HCT116 (cell line): ENCODE results near the gene MAST4. TPM values are rescaled to one million over a fixed set of nuclear protein-coding genes. Genes with fewer than 3 reads are reported as not detected.

Experiments
- ATAC-seq: fragments of 200-7000 bp; cut with Tn5 transposase; 2 replicates; pipeline ENCODE4 v1.9.1; 2020; ENCODE audit warnings: mild to moderate bottlenecking, moderate library complexity
- BruUV-seq: library from RNA; stranded (reverse); fragments of 400-500 nt; replicated peaks from 2 replicates; lab custom pipeline; 2021; lab: Mats Ljungman, UMichigan
- CTCF ChIA-PET: fragments of 300-600 bp; sonication (Branson Sonifier 250); formaldehyde crosslinking; loops from one replicate; lab custom pipeline; 2021; ENCODE audit warnings: antibody characterized with exemption; lab: Charles Lee
- POLR2A ChIA-PET: fragments of 300-600, 350-600 bp; sonication (Branson Sonifier 250); formaldehyde crosslinking; loops from one replicate; lab custom pipeline; 2021; ENCODE audit warnings: antibody characterized with exemption; lab: Charles Lee
- RAD21 ChIA-PET, 2 experiments: fragments of 300-600 bp; sonication (Branson Sonifier 250); formaldehyde crosslinking; loops; one replicate each; lab custom pipeline; 2023; ENCODE audit warnings: low total read pairs in 2 of 2; ENCODE audit not compliant: uncharacterized antibody in 2 of 2, unreplicated experiment in 2 of 2, low non-redundant PET in 1 of 2; lab: Charles Lee
- DNase-seq: peaks from one replicate; pipeline ENCODE4 v3.0.0-alpha.2; 2010; ENCODE audit warnings: low read depth, low spot score
- H2AFZ ChIP-seq: fragments of 200-600 bp; shearing (Covaris generic), sonication (generic); 2 replicates; pipeline ENCODE4 v1.6.1; 2017; ENCODE audit warnings: low read depth, mixed run types, mixed read lengths, antibody characterized with exemption, low read length; ENCODE audit not compliant: poor library complexity, severe bottlenecking
- H3K27ac ChIP-seq: 2 replicates; pipeline ENCODE4 v1.5.1; 2012; ENCODE audit warnings: low read depth, low read length
- H3K27me3 ChIP-seq: fragments of 200-600 bp; sonication (generic); 2 replicates; pipeline ENCODE4 v1.6.1; 2016; ENCODE audit warnings: mixed run types, low read length, mixed read lengths; ENCODE audit not compliant: insufficient read depth
- H3K36me3 ChIP-seq, 2 experiments: fragments of 200-500 bp in 1 of 2; fragments of 200-600 bp in 1 of 2; sonication (Bioruptor generic) in 1 of 2; sonication (generic) in 1 of 2; 2 replicates each; pipeline versions ENCODE4 v1.5.1 to v1.6.1; 2014 to 2016; ENCODE audit warnings: low read length in 2 of 2, inconsistent platforms in 1 of 2, mixed read lengths in 1 of 2, mixed run types in 1 of 2; ENCODE audit not compliant: insufficient read depth in 2 of 2, control insufficient read depth in 1 of 2
- H3K4me1 ChIP-seq, 2 experiments: fragments of 200-600 bp in 1 of 2; sonication (generic) in 1 of 2; 2 replicates each; pipeline versions ENCODE4 v1.5.1 to v1.6.1; 2012 to 2017; ENCODE audit warnings: low read length in 2 of 2, inconsistent platforms in 1 of 2, mild to moderate bottlenecking in 1 of 2, mixed read lengths in 1 of 2, mixed run types in 1 of 2, moderate library complexity in 1 of 2; ENCODE audit not compliant: insufficient read depth in 2 of 2, control insufficient read depth in 1 of 2
- H3K4me2 ChIP-seq: fragments of 200-600 bp; sonication (generic); 2 replicates; pipeline ENCODE4 v1.6.1; 2017; ENCODE audit warnings: mixed run types, low read length, mixed read lengths
- H3K4me3 ChIP-seq, 2 experiments: fragments of 200-600 bp in 1 of 2; sonication (generic) in 1 of 2; replicated peaks in 1 of 2; 2 replicates each; pipeline ENCODE4 v1.5.1; 2011 to 2016; ENCODE audit warnings: low read length in 2 of 2, control low read depth in 1 of 2, low read depth in 1 of 2, mild to moderate bottlenecking in 1 of 2, mixed read lengths in 1 of 2, mixed run types in 1 of 2
- H3K79me2 ChIP-seq: fragments of 200-600 bp; sonication (generic); 2 replicates; pipeline ENCODE4 v1.6.1; 2017; ENCODE audit warnings: mild to moderate bottlenecking, mixed run types, low read length, moderate library complexity, mixed read lengths; ENCODE audit not compliant: insufficient read depth
- H3K9ac ChIP-seq: fragments of 200-600 bp; sonication (generic); 2 replicates; pipeline ENCODE4 v1.6.1; 2016; ENCODE audit warnings: low read length, mixed read lengths
- H3K9me2 ChIP-seq: fragments of 200-600 bp; sonication (generic), shearing (Covaris generic); 2 replicates; pipeline ENCODE4 v1.6.1; 2017; ENCODE audit warnings: mixed run types, mild to moderate bottlenecking, moderate library complexity; ENCODE audit not compliant: insufficient read depth
- H3K9me3 ChIP-seq, 2 experiments: fragments of 200-500 bp in 1 of 2; fragments of 200-600 bp in 1 of 2; sonication (Bioruptor generic) in 1 of 2; sonication (generic) in 1 of 2; 2 replicates each; pipeline ENCODE4 v1.6.1; 2014 to 2017; ENCODE audit warnings: low read length in 2 of 2, mixed read lengths in 2 of 2, inconsistent platforms in 1 of 2, low read depth in 1 of 2, mild to moderate bottlenecking in 1 of 2, mixed run types in 1 of 2, moderate library complexity in 1 of 2; ENCODE audit not compliant: control insufficient read depth in 1 of 2, insufficient read depth in 1 of 2
- H4K20me1 ChIP-seq: fragments of 200-600 bp; sonication (generic), shearing (Covaris generic); 2 replicates; pipeline ENCODE4 v1.6.1; 2017; ENCODE audit warnings: mixed run types, mild to moderate bottlenecking, moderate library complexity; ENCODE audit not compliant: insufficient read depth
- CEBPB ChIP-seq: IDR thresholded peaks from 2 replicates; pipeline ENCODE4 v1.6.1; 2012; ENCODE audit warnings: low read depth
- EGR1 ChIP-seq: IDR thresholded peaks from 2 replicates; pipeline ENCODE4 v1.6.1; 2012; ENCODE audit warnings: low read depth
- EZH2phosphoT487 ChIP-seq: fragments of 200-600 bp; IDR thresholded peaks from 2 replicates; pipeline ENCODE4 v1.6.1; 2018; ENCODE audit warnings: antibody characterized with exemption, borderline replicate concordance
- FOSL1 ChIP-seq: IDR thresholded peaks from 2 replicates; pipeline ENCODE4 v1.6.1; 2012; ENCODE audit warnings: low read depth
- JUND ChIP-seq: IDR thresholded peaks from 2 replicates; pipeline ENCODE4 v1.6.1; 2012
- RAD21 ChIP-seq: IDR thresholded peaks from 2 replicates; pipeline ENCODE4 v1.6.1; 2012; ENCODE audit warnings: low read depth, mild to moderate bottlenecking
- REST ChIP-seq: IDR thresholded peaks from 2 replicates; pipeline ENCODE4 v1.6.1; 2012; ENCODE audit warnings: low read depth
- TCF7L2 ChIP-seq: IDR thresholded peaks from 2 replicates; pipeline ENCODE4 v1.7.0; 2011; ENCODE audit warnings: borderline replicate concordance, inconsistent platforms; ENCODE audit not compliant: insufficient read depth, insufficient read length; ENCODE audit errors: extremely low read depth
- YY1 ChIP-seq: IDR thresholded peaks from 2 replicates; pipeline ENCODE4 v1.6.1; 2011; ENCODE audit warnings: low read length, low read depth, moderate library complexity, mild to moderate bottlenecking; ENCODE audit not compliant: insufficient replicate concordance; ENCODE audit errors: extremely low read depth
- ZFX ChIP-seq: fragments of 450-650 bp; IDR thresholded peaks from 2 replicates; pipeline ENCODE4 v1.6.1; 2017
- ZNF274 ChIP-seq: fragments of 200-500 bp; sonication (Bioruptor generic); IDR thresholded peaks from 2 replicates; pipeline ENCODE4 v1.6.1; 2014; ENCODE audit warnings: mild to moderate bottlenecking, low read depth, low read length, inconsistent platforms
- intact Hi-C: fragments of 100-400 bp; cut with micrococcal nuclease; formaldehyde crosslinking; loops from 2 replicates; pipeline ENCODE4 v1.10.0; 2022
- total RNA-seq: library from RNA; stranded (reverse); gene quantifications from one replicate; pipeline ENCODE4 v1.2.1, GENCODE V29; 2021; ENCODE audit not compliant: unreplicated experiment
- TF ChIP-seq, protein P1 (sequence below), 3 experiments: fragments of 200-600 bp in 1 of 3; sonication (generic) in 1 of 3; IDR thresholded peaks in 2 of 3; conservative IDR thresholded peaks in 1 of 3; 2 replicates each; pipeline ENCODE4 v1.5.1; 2012 to 2017; ENCODE audit warnings: low read depth in 2 of 3, low read length in 2 of 3, antibody characterized with exemption in 1 of 3, borderline replicate concordance in 1 of 3, control low read depth in 1 of 3, mild to moderate bottlenecking in 1 of 3, mixed read lengths in 1 of 3, mixed run types in 1 of 3, moderate library complexity in 1 of 3; ENCODE audit not compliant: insufficient read depth in 1 of 3
- TF ChIP-seq, protein P2 (sequence below): IDR thresholded peaks from 2 replicates; pipeline ENCODE4 v1.6.1; 2012

MAST4 gene
- total RNA-seq, 1 experiment from 2014 or later: 1.1 TPM

GRCh38 chr5:67141644-67142043 lies 545.5 kb downstream of the MAST4 start:
- Histone ChIP-seq H4K20me1 (no peaks in the 10 kb centered on the region), H3K27me3 (peaks cover 14% of the 10 kb centered on the region; the same call in 1 of the 2 replicates), H3K4me1 (no peaks in the 10 kb centered on the region), H3K4me3 (no peak overlapping the region), H3K9ac (no peak overlapping the region), H3K36me3 (no peaks in the 10 kb centered on the region), H3K9me2 (no peaks in the 10 kb centered on the region), H3K27ac (no peak overlapping the region), H3K79me2 (no peaks in the 10 kb centered on the region), H3K9me3 (no peaks in the 10 kb centered on the region), H3K4me2 (no peak overlapping the region), H2AFZ (no peak overlapping the region)
- no TSS peak for BruUV-seq
- ATAC-seq: no peak
- ChIA-PET POLR2A (no interaction called here), RAD21 (no interaction called here), CTCF (no interaction called here)
- no peak for DNase-seq
- TF ChIP-seq EGR1: no peak
- no peak for TF ChIP-seq TCF7L2
- intact Hi-C loops: no loop called here

- H3K79me2 ChIP-seq: no peaks in the 10 kb centered on the region
- no peaks in the 10 kb centered on the region for H3K9me2 ChIP-seq
- no peak overlapping the region for H3K9ac ChIP-seq
- H3K4me1 ChIP-seq: no peaks in the 10 kb centered on the region
- no peak overlapping the region for H3K4me2 ChIP-seq
- H3K36me3 ChIP-seq: no peaks in the 10 kb centered on the region
- no peak for ATAC-seq
- ChIA-PET POLR2A (no interaction called here), CTCF (no interaction called here), RAD21 (no interaction called here)
- no peak overlapping the region for H2AFZ ChIP-seq
- DNase-seq: no peak
- no peaks in the 10 kb centered on the region for H3K9me3 ChIP-seq
- peaks cover 10% of the 10 kb centered on the region; the same call in 1 of the 2 replicates for H3K27me3 ChIP-seq
- H3K27ac ChIP-seq: no peak overlapping the region
- BruUV-seq: no TSS peak
- H3K4me3 ChIP-seq: no peak overlapping the region
- no peaks in the 10 kb centered on the region for H4K20me1 ChIP-seq
- intact Hi-C loops: no loop called here
- TF ChIP-seq, protein P1, sequence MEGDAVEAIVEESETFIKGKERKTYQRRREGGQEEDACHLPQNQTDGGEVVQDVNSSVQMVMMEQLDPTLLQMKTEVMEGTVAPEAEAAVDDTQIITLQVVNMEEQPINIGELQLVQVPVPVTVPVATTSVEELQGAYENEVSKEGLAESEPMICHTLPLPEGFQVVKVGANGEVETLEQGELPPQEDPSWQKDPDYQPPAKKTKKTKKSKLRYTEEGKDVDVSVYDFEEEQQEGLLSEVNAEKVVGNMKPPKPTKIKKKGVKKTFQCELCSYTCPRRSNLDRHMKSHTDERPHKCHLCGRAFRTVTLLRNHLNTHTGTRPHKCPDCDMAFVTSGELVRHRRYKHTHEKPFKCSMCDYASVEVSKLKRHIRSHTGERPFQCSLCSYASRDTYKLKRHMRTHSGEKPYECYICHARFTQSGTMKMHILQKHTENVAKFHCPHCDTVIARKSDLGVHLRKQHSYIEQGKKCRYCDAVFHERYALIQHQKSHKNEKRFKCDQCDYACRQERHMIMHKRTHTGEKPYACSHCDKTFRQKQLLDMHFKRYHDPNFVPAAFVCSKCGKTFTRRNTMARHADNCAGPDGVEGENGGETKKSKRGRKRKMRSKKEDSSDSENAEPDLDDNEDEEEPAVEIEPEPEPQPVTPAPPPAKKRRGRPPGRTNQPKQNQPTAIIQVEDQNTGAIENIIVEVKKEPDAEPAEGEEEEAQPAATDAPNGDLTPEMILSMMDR (IDR thresholded peaks at IDR 0.05 in 2 of 3, conservative IDR thresholded peaks at IDR 0.05 in 1 of 3; ENCODE audit: borderline replicate concordance in 1 of 3, insufficient read depth in 1 of 3, low read depth in 2 of 3, low read length in 2 of 3): no peak
- TF ChIP-seq YY1: no peak
- TF ChIP-seq, protein P2, sequence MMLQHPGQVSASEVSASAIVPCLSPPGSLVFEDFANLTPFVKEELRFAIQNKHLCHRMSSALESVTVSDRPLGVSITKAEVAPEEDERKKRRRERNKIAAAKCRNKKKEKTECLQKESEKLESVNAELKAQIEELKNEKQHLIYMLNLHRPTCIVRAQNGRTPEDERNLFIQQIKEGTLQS: no peak
- no peak for TF ChIP-seq FOSL1
- TF ChIP-seq EZH2phosphoT487: no peak
- no peak for TF ChIP-seq JUND
- no peak for TF ChIP-seq RAD21
- no peak for TF ChIP-seq ZFX
- TF ChIP-seq CEBPB: no peak
- TF ChIP-seq ZNF274: no peak
- TF ChIP-seq REST: no peak
Measured at GRCh38 chr5:67142816-67143215, 546.6 kb downstream of the MAST4 start.
